Small intestine (tissue), 16 donors: ENCODE data around the gene ZNF484. TPM values are rescaled to one million over a fixed set of nuclear protein-coding genes. Genes with fewer than 3 reads are reported as not detected.
"Not testable (repeated sequence)": the region's sequence is repeated elsewhere in the genome, so short reads cannot be mapped to it uniquely, and the experiment has no call there.

Experiments
- DNase-seq, 2 donors: peaks; one replicate each; pipeline versions ENCODE4 v3.0.0 to v3.0.0-alpha.2; 2013
- FAIRE-seq: peaks from 2 replicates; lab custom pipeline; 2012; peaks lifted over from hg19 to GRCh38; lab: Jason Lieb, UNC
- H3K27ac ChIP-seq, 3 donors: one replicate each; pipeline ENCODE4 v1.5.1; 2013; ENCODE audit warnings: low read length in 2 of 3, mild to moderate bottlenecking in 2 of 3, control low read depth in 1 of 3, inconsistent platforms in 1 of 3, low read depth in 1 of 3, moderate library complexity in 1 of 3
- H3K27me3 ChIP-seq, 3 donors: one replicate each; pipeline ENCODE4 v1.6.1; 2013; ENCODE audit warnings: low read length in 3 of 3, inconsistent platforms in 1 of 3; ENCODE audit not compliant: control insufficient read depth in 3 of 3, insufficient read depth in 3 of 3
- H3K36me3 ChIP-seq, 3 donors: one replicate each; pipeline ENCODE4 v1.6.1; 2013; ENCODE audit warnings: low read length in 3 of 3, inconsistent platforms in 1 of 3, low read depth in 1 of 3, mild to moderate bottlenecking in 1 of 3, moderate library complexity in 1 of 3; ENCODE audit not compliant: control insufficient read depth in 3 of 3, insufficient read depth in 2 of 3
- H3K4me1 ChIP-seq, 3 donors: one replicate each; pipeline ENCODE4 v1.6.1; 2013; ENCODE audit warnings: low read length in 2 of 3, inconsistent platforms in 1 of 3, low read depth in 1 of 3, mild to moderate bottlenecking in 1 of 3, moderate library complexity in 1 of 3; ENCODE audit not compliant: control insufficient read depth in 3 of 3, insufficient read depth in 2 of 3
- H3K4me3 ChIP-seq, 3 donors: one replicate each; pipeline ENCODE4 v1.5.1; 2013; ENCODE audit warnings: low read length in 3 of 3, control low read depth in 1 of 3, inconsistent platforms in 1 of 3, low read depth in 1 of 3, mild to moderate bottlenecking in 1 of 3, moderate library complexity in 1 of 3
- H3K9me3 ChIP-seq, 2 donors: one replicate each; pipeline ENCODE4 v1.6.1; 2013; ENCODE audit warnings: low read depth in 1 of 2, low read length in 1 of 2; ENCODE audit not compliant: control insufficient read depth in 2 of 2, insufficient read depth in 1 of 2
- WGBS, 3 donors: extraction: QIAGEN DNeasy Blood & Tissue Kit; methylation state at CpG; one replicate each; pipeline ENCODE4 v1.1.7; 2013; 5-methylcytosine and 5-hydroxymethylcytosine counted together
- long read RNA-seq, 10 donors: transcript quantifications; one replicate each; lab custom pipeline, GENCODE V29; 2026
- polyA plus RNA-seq, 4 donors: library from polyadenylated mRNA; stranded (reverse) in 3 of 4; unstranded in 1 of 4; fragments of 200-250 nt in 3 of 4; fragments of 120-200 nt in 1 of 4; gene quantifications; one replicate each; pipeline versions ENCODE4 v1.2.1 to v1.2.3, GENCODE V29; 2013
- donor health status: healthy with polysubstance abuse.
- donor health status: control.
- donor health status: control.
- donor health status: Bipolar disorder and iron deficiency.
- donor health status: healthy.

ZNF484 gene
- 1 to 10 TPM; 1.1 to 6.4 (median 1.4) TPM for polyA plus RNA-seq
- long read RNA-seq, donor 1, full-length matches to known transcripts, result 2 of 2 reads
- long read RNA-seq, donor 1, partial matches to known transcripts, result 0 of 2 reads
- long read RNA-seq, donor 1, other reads (novel, unspliced or antisense), result 0 of 2 reads
- long read RNA-seq, donor 2, partial matches to known transcripts, result 0 of 2 reads
- long read RNA-seq, donor 2, other reads (novel, unspliced or antisense), result 0 of 2 reads
- long read RNA-seq, donor 3, partial matches to known transcripts, result 0 of 2 reads
- long read RNA-seq, donor 3, other reads (novel, unspliced or antisense), result 0 of 2 reads
- long read RNA-seq, donor 4, result 0 reads
- long read RNA-seq, donor 5, partial matches to known transcripts, result 0 of 1 reads
- long read RNA-seq, donor 5, other reads (novel, unspliced or antisense), result 0 of 1 reads
- long read RNA-seq, donor 6, partial matches to known transcripts, result 0 of 2 reads
- long read RNA-seq, donor 6, other reads (novel, unspliced or antisense), result 0 of 2 reads
- long read RNA-seq, donor 7, partial matches to known transcripts, result 0 of 2 reads
- long read RNA-seq, donor 7, other reads (novel, unspliced or antisense), result 0 of 2 reads
- long read RNA-seq, donor 8, result 0 reads
- long read RNA-seq, donor 9, result 0 reads
- long read RNA-seq, donor 10, partial matches to known transcripts, result 0 of 2 reads
- long read RNA-seq, donor 10, other reads (novel, unspliced or antisense), result 0 of 2 reads

- no peaks in the 10 kb centered on the region for H3K9me3 ChIP-seq
- peak; percentile 99 to 100 for DNase-seq
- 14 to 16% (median 16%) methylated on average over 24 to 28 of the region's 28 CpGs for WGBS, 3 donors
- peak within 1 kb of the TSS; percentile 58 to 81 (median 74) for H3K4me3 ChIP-seq
- peak within 1 kb of the TSS; percentile 57 to 95 (median 68) for H3K27ac ChIP-seq
- peak; percentile 49 for FAIRE-seq
- H3K4me1 ChIP-seq, result no peaks in the 10 kb centered on the region
- peaks cover 0 to 3% (median 0%) of the 10 kb centered on the region in 3 donors for H3K36me3 ChIP-seq
- H3K27me3 ChIP-seq, result no peaks in the 10 kb centered on the region
These were observed at the start of gene ZNF484 for GRCh38 chr9:92877531-92878430. Gene ZNF484, minus strand, starts transcription at chr9:92878038. Its CDS starts 3,009 bp downstream, at chr9:92875029.

DNA sequence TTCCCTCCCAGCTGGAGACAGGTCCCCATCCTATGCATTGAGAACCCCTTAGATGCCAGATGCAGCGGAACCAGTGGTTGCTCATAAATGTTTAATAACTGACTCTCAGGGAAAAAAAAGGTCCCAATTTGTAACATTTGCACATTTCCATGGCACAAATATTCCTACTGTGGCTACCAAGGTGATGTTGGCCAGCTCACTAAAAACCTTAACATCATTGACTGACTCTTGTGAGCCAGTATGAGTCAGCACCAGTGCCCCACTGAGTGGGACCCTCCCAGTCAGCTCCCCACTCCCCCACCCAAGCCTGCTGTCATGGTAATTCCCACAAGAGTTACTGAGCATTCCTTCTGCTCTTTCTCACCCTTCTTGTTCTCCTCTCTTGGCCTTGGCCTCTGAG lies 42.6 kb upstream of the ZNF484 start:
- peaks cover 0 to 3% (median 0%) of the 10 kb centered on the region in 3 donors for H3K27me3 ChIP-seq
- no peak for DNase-seq
- no peak overlapping the region for H3K27ac ChIP-seq
- no peaks in the 10 kb centered on the region for H3K9me3 ChIP-seq
- H3K4me1 ChIP-seq, result no peaks in the 10 kb centered on the region
- no peak for FAIRE-seq
- H3K36me3 ChIP-seq, result no peaks in the 10 kb centered on the region
- 93 to 100% (median 94%) methylated on average over 1 of the region's 1 CpG for WGBS, 3 donors
- no peak overlapping the region for H3K4me3 ChIP-seq

- H3K9me3 ChIP-seq, result no peaks in the 10 kb centered on the region
- H3K4me1 ChIP-seq, result no peaks in the 10 kb centered on the region
- H3K27ac ChIP-seq, result no peak overlapping the region
- H3K4me3 ChIP-seq, result no peak overlapping the region
- FAIRE-seq (no peak), DNase-seq (no peak)
- 6 to 22% (median 12%) methylated on average over 2 of the region's 2 CpGs for whole genome bisulfite sequencing, 3 donors
- H3K36me3 ChIP-seq, result no peaks in the 10 kb centered on the region
- peaks cover 0 to 12% (median 0%) of the 10 kb centered on the region in 3 donors for H3K27me3 ChIP-seq
These were observed 39.5 kb upstream of the ZNF484 start for GRCh38 chr9:92917176-92917800.

- H3K36me3 ChIP-seq, result no peaks in the 10 kb centered on the region
- H3K9me3 ChIP-seq, result no peaks in the 10 kb centered on the region
- H3K27ac ChIP-seq, result no peak overlapping the region
- peaks cover 0 to 19% (median 0%) of the 10 kb centered on the region in 3 donors for H3K27me3 ChIP-seq
- FAIRE-seq (no peak), DNase-seq (no peak)
- H3K4me3 ChIP-seq, result no peak overlapping the region
- 37 to 46% (median 37%) methylated on average over 11 of the region's 11 CpGs for WGBS, 3 donors
- no peaks in the 10 kb centered on the region for H3K4me1 ChIP-seq
These were observed 34.0 kb upstream of the ZNF484 start for GRCh38 chr9:92911511-92912475.

- H3K9me3 ChIP-seq, DNase-seq, H3K27ac ChIP-seq, H3K4me1 ChIP-seq, H3K27me3 ChIP-seq, H3K36me3 ChIP-seq, FAIRE-seq, H3K4me3 ChIP-seq: not testable (repeated sequence)
- 70 to 79% (median 70%) methylated on average over 6 of the region's 6 CpGs for WGBS, 3 donors
These were observed 27.3 kb upstream of the ZNF484 start for GRCh38 chr9:92905137-92905536.

DNA sequence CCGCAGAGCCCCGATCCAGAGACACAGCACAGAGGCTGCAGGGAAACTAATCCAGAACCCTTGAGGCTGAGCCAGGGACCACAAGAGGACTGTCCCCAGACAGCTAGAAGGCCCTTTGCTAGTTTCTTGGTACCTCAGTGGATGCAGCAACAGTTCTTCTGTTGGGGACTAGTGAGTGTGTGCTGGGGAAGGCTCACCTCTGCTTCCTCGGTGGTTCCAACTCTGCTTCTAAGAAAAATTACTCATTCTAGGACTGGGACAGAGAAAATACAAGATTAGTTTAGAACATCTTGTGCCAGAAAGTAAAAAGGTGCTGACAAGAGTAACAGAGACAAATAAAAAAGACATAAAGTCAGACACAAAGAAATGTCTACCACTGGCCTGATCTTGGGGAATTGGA lies 19.5 kb upstream of the ZNF484 start:
- DNase-seq, result no peak
- Histone ChIP-seq H3K36me3 (no peaks in the 10 kb centered on the region), H3K4me3 (no peak overlapping the region), H3K4me1 (peaks cover 0 to 8% (median 0%) of the 10 kb centered on the region in 3 donors), H3K9me3 (no peaks in the 10 kb centered on the region), H3K27me3 (no peaks in the 10 kb centered on the region), H3K27ac (no peak overlapping the region)
- no peak for FAIRE-seq
- 92 to 93% (median 92%) methylated on average over 3 of the region's 3 CpGs for WGBS, 3 donors

DNA sequence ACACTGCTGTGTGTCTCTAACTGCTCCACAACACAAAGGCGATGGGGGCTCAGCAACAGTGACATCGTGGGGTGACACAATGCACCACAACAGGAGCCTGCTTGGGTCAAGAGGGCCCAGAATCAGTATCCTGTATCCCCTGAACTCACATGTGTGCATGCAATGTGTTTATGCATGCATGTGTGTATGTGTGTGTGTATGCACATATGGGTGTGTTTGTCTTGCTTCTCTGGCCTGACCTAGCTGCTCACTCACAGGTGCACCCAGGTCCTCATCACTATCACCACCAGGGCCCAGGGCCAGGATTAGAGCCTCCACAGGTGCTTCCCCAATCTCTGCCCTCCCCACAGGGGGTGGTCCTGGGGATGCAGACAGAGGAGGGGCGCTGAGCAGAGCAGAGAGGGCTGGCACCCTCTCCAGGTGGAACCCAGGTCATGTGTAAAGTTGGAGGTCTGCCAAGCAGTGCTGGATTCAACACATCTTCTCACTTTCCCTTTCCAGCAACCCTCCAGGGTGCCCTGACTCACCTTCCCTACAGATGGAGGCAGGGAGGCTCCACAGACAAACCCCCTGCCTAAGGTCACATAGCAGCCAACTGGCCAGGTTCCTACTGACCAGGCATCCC lies 18.1 kb upstream of the ZNF484 start:
- Histone ChIP-seq H3K9me3 (no peaks in the 10 kb centered on the region), H3K4me1 (peaks cover 0 to 15% (median 3%) of the 10 kb centered on the region in 3 donors), H3K27me3 (no peaks in the 10 kb centered on the region), H3K36me3 (no peaks in the 10 kb centered on the region), H3K4me3 (no peak overlapping the region), H3K27ac (no peak overlapping the region)
- DNase-seq (no peak), FAIRE-seq (no peak)
- WGBS, 3 donors, result 92 to 98% (median 94%) methylated on average over 3 of the region's 3 CpGs
